HEK293 (cell line): ENCODE data around the gene ADA.

Experiments
- CTCF ChIA-PET: fragments of 350-600 bp; formaldehyde crosslinking; extraction: SDS; loops from one replicate; lab custom pipeline; 2021; ENCODE audit warnings: antibody characterized with exemption; lab: Yijun Ruan, JAX
- POLR2A ChIA-PET: fragments of 300-600 bp; formaldehyde crosslinking; extraction: SDS; loops from one replicate; lab custom pipeline; 2020; ENCODE audit warnings: antibody characterized with exemption, inconsistent platforms; lab: Yijun Ruan, JAX
- H3K27ac ChIP-seq: fragments of 200-500 bp; sonication (Bioruptor generic); 2 replicates; pipeline ENCODE4 v1.5.1; 2014; ENCODE audit warnings: low read depth, low read length, control low read depth, inconsistent platforms; ENCODE audit errors: extremely low read depth
- H3K36me3 ChIP-seq, 2 experiments: fragments of 200-500 bp in 1 of 2; sonication (Bioruptor generic) in 1 of 2; 1 replicate in 1 of 2; 2 replicates in 1 of 2; pipeline ENCODE4 v1.5.1; 2014 to 2017; ENCODE audit warnings: inconsistent platforms in 2 of 2, low read length in 2 of 2; ENCODE audit not compliant: control insufficient read depth in 2 of 2, insufficient read depth in 1 of 2
- H3K4me1 ChIP-seq: fragments of 200-500 bp; sonication (Bioruptor generic); 2 replicates; pipeline ENCODE4 v1.5.1; 2014; ENCODE audit warnings: mild to moderate bottlenecking, low read length, inconsistent platforms; ENCODE audit not compliant: control insufficient read depth, insufficient read depth
- H3K4me3 ChIP-seq: 2 replicates; pipeline ENCODE4 v1.5.1; 2011; ENCODE audit warnings: low read depth, mild to moderate bottlenecking, control low read depth, low read length, moderate library complexity
- H3K9me3 ChIP-seq: fragments of 200-500 bp; sonication (Bioruptor generic); 2 replicates; pipeline ENCODE4 v1.5.1; 2014; ENCODE audit warnings: low read depth, low read length, inconsistent platforms; ENCODE audit not compliant: control insufficient read depth, insufficient read depth
- BCL11B ChIP-seq: fragments of 450-650 bp; formaldehyde crosslinking; IDR thresholded peaks from 2 replicates; pipeline ENCODE4 v1.5.1; 2016; ENCODE audit warnings: low read depth, missing biosample characterization, missing genetic modification characterization
- SP2 ChIP-seq: fragments of 450-650 bp; formaldehyde crosslinking; IDR thresholded peaks from 2 replicates; pipeline ENCODE4 v1.5.1; 2016; ENCODE audit warnings: missing biosample characterization, missing genetic modification characterization
- TRIM28 ChIP-seq: IDR thresholded peaks from 2 replicates; pipeline ENCODE4 v1.6.1; 2011; ENCODE audit warnings: low read length, control low read depth, borderline replicate concordance
- ZBTB1 ChIP-seq: fragments of 450-650 bp; formaldehyde crosslinking; IDR thresholded peaks from 2 replicates; pipeline ENCODE4 v1.5.1; 2016; ENCODE audit warnings: missing biosample characterization, missing genetic modification characterization
- ZBTB21 ChIP-seq: fragments of 450-650 bp; formaldehyde crosslinking; IDR thresholded peaks from 2 replicates; pipeline ENCODE4 v1.5.1; 2017; ENCODE audit warnings: missing biosample characterization, missing genetic modification characterization
- ZFP41 ChIP-seq: fragments of 450-650 bp; formaldehyde crosslinking; IDR thresholded peaks from 2 replicates; pipeline ENCODE4 v1.5.1; 2016; ENCODE audit warnings: missing biosample characterization, missing genetic modification characterization, borderline replicate concordance
- ZNF10 ChIP-seq: fragments of 450-650 bp; formaldehyde crosslinking; IDR thresholded peaks from 2 replicates; pipeline ENCODE4 v1.5.1; 2017; ENCODE audit warnings: missing biosample characterization, missing genetic modification characterization
- ZNF112 ChIP-seq: fragments of 450-650 bp; formaldehyde crosslinking; IDR thresholded peaks from 2 replicates; pipeline ENCODE4 v1.5.0; 2017; ENCODE audit warnings: missing biosample characterization, missing genetic modification characterization
- ZNF121 ChIP-seq: fragments of 450-650 bp; formaldehyde crosslinking; IDR thresholded peaks from 2 replicates; pipeline ENCODE4 v1.5.1; 2016; ENCODE audit warnings: missing biosample characterization, missing genetic modification characterization
- ZNF175 ChIP-seq: fragments of 450-650 bp; formaldehyde crosslinking; IDR thresholded peaks from 2 replicates; pipeline ENCODE4 v1.5.1; 2016; ENCODE audit warnings: missing biosample characterization, missing genetic modification characterization
- ZNF366 ChIP-seq: fragments of 450-650 bp; formaldehyde crosslinking; conservative IDR thresholded peaks from 2 replicates; pipeline ENCODE4 v1.5.1; 2016; ENCODE audit warnings: missing biosample characterization, missing genetic modification characterization
- ZNF488 ChIP-seq: fragments of 450-650 bp; formaldehyde crosslinking; IDR thresholded peaks from 2 replicates; pipeline ENCODE4 v1.5.1; 2016; ENCODE audit warnings: missing biosample characterization, missing genetic modification characterization
- ZNF785 ChIP-seq: fragments of 450-650 bp; formaldehyde crosslinking; IDR thresholded peaks from 2 replicates; pipeline ENCODE4 v1.5.1; 2016; ENCODE audit warnings: missing biosample characterization, missing genetic modification characterization
- ZSCAN23 ChIP-seq: fragments of 450-650 bp; formaldehyde crosslinking; IDR thresholded peaks from 2 replicates; pipeline ENCODE4 v1.5.1; 2016; ENCODE audit warnings: missing biosample characterization, missing genetic modification characterization
- ZSCAN5A ChIP-seq: fragments of 450-650 bp; formaldehyde crosslinking; IDR thresholded peaks from 2 replicates; pipeline ENCODE4 v1.5.1; 2016; ENCODE audit warnings: missing biosample characterization, missing genetic modification characterization
- TF ChIP-seq, protein P1 (sequence below): fragments of 450-650 bp; formaldehyde crosslinking; IDR thresholded peaks from 2 replicates; pipeline ENCODE4 v1.5.0; 2017; ENCODE audit warnings: missing biosample characterization, missing genetic modification characterization, borderline replicate concordance
- TF ChIP-seq, protein P2 (sequence below): IDR thresholded peaks from 2 replicates; pipeline ENCODE4 v1.6.1; 2011; ENCODE audit warnings: mild to moderate bottlenecking, low read depth, low read length, borderline replicate concordance
- TF ChIP-seq, protein P3 (sequence below): fragments of 450-650 bp; formaldehyde crosslinking; IDR thresholded peaks from 2 replicates; pipeline ENCODE4 v1.5.1; 2016; ENCODE audit warnings: missing biosample characterization, missing genetic modification characterization, borderline replicate concordance
- TF ChIP-seq, protein P4 (sequence below): fragments of 450-650 bp; formaldehyde crosslinking; IDR thresholded peaks from 2 replicates; pipeline ENCODE4 v1.5.1; 2016; ENCODE audit warnings: missing biosample characterization, missing genetic modification characterization

ADA gene

GRCh38 chr20:44580581-44581268, 70.8 kb downstream of the ADA start:
- Histone ChIP-seq H3K4me3 (no peak overlapping the region), H3K36me3 (no peaks in the 10 kb centered on the region), H3K9me3 (no peaks in the 10 kb centered on the region), H3K4me1 (peaks cover 19% of the 10 kb centered on the region), H3K27ac (no peak overlapping the region)
- POLR2A ChIA-PET, result no interaction called here
- TF ChIP-seq TRIM28 (no peak), ZSCAN5A (tag by site-specific recombination) (no peak), ZNF175 (tag by site-specific recombination) (no peak), ZSCAN23 (tag by site-specific recombination) (no peak), ZBTB21 (tag by site-specific recombination) (no peak), ZNF366 (tag by site-specific recombination) (no peak), ZNF785 (tag by site-specific recombination) (no peak), ZFP41 (tag by site-specific recombination) (no peak), SP2 (tag by site-specific recombination) (no peak)
- TF ChIP-seq, protein P1, sequence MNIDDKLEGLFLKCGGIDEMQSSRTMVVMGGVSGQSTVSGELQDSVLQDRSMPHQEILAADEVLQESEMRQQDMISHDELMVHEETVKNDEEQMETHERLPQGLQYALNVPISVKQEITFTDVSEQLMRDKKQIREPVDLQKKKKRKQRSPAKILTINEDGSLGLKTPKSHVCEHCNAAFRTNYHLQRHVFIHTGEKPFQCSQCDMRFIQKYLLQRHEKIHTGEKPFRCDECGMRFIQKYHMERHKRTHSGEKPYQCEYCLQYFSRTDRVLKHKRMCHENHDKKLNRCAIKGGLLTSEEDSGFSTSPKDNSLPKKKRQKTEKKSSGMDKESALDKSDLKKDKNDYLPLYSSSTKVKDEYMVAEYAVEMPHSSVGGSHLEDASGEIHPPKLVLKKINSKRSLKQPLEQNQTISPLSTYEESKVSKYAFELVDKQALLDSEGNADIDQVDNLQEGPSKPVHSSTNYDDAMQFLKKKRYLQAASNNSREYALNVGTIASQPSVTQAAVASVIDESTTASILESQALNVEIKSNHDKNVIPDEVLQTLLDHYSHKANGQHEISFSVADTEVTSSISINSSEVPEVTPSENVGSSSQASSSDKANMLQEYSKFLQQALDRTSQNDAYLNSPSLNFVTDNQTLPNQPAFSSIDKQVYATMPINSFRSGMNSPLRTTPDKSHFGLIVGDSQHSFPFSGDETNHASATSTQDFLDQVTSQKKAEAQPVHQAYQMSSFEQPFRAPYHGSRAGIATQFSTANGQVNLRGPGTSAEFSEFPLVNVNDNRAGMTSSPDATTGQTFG (tag by site-specific recombination), result no peak
- TF ChIP-seq, protein P2, sequence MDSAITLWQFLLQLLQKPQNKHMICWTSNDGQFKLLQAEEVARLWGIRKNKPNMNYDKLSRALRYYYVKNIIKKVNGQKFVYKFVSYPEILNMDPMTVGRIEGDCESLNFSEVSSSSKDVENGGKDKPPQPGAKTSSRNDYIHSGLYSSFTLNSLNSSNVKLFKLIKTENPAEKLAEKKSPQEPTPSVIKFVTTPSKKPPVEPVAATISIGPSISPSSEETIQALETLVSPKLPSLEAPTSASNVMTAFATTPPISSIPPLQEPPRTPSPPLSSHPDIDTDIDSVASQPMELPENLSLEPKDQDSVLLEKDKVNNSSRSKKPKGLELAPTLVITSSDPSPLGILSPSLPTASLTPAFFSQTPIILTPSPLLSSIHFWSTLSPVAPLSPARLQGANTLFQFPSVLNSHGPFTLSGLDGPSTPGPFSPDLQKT, result no peak
- CTCF ChIA-PET, result interaction anchor here (0.6 kb wide), 1 partner anchor 27 kb away, joined by 3 read pairs; no protein-coding TSS in a partner anchor

DNA sequence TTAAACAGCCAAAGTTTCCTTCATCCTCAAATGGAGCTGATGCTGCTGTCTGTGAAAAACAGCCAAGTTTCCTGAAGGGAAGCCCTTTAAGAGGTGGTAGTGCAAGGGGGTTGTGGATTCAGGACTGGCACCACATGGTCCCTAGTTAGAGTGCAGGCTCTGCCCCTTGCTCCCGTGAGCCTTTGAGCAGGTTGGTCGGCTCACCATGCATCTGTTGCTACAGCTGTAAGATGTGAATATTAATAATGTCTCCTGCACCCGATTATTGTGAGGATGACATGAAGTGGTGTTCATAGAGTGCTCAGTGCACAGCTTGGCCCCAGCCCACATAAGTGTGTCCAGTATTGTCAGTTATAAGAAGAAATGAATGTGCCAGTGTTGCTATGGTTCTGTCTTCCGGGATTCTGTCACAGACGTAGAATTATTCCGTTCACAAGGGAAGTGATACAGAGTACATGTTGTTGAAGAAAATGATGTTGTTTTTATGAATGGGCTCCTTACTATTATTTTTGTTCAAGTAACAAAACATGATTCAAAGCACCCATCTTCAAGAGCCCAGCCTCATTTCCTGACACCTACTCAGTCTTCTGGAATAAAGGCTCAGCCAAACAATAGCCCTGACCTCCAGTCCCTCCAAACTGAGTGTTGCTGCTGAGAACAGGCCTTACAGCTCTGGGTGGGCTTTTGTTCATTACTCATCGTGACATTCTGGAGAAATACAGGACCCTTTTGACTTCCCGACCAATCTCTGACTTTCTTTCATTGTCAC, 72.0 kb downstream of the ADA start:
- Histone ChIP-seq H3K27ac (no peak overlapping the region), H3K4me1 (peaks cover 19% of the 10 kb centered on the region)
- CTCF ChIA-PET, result interaction anchor here (0.6 kb wide), 1 partner anchor 194 kb away, joined by 4 read pairs; no protein-coding TSS in a partner anchor
- TF ChIP-seq, protein P3, sequence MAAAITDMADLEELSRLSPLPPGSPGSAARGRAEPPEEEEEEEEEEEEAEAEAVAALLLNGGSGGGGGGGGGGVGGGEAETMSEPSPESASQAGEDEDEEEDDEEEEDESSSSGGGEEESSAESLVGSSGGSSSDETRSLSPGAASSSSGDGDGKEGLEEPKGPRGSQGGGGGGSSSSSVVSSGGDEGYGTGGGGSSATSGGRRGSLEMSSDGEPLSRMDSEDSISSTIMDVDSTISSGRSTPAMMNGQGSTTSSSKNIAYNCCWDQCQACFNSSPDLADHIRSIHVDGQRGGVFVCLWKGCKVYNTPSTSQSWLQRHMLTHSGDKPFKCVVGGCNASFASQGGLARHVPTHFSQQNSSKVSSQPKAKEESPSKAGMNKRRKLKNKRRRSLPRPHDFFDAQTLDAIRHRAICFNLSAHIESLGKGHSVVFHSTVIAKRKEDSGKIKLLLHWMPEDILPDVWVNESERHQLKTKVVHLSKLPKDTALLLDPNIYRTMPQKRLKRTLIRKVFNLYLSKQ (tag by site-specific recombination), result no peak
- TF ChIP-seq ZNF10 (tag by site-specific recombination) (no peak), ZNF785 (tag by site-specific recombination) (no peak), ZNF121 (tag by site-specific recombination) (no peak), ZBTB1 (tag by site-specific recombination) (no peak), ZNF112 (tag by site-specific recombination) (no peak), BCL11B (tag by site-specific recombination) (no peak), ZNF488 (tag by site-specific recombination) (no peak)
- TF ChIP-seq, protein P4, sequence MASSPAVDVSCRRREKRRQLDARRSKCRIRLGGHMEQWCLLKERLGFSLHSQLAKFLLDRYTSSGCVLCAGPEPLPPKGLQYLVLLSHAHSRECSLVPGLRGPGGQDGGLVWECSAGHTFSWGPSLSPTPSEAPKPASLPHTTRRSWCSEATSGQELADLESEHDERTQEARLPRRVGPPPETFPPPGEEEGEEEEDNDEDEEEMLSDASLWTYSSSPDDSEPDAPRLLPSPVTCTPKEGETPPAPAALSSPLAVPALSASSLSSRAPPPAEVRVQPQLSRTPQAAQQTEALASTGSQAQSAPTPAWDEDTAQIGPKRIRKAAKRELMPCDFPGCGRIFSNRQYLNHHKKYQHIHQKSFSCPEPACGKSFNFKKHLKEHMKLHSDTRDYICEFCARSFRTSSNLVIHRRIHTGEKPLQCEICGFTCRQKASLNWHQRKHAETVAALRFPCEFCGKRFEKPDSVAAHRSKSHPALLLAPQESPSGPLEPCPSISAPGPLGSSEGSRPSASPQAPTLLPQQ (tag by site-specific recombination), result no peak

More for the DNA sequence above, 72.0 kb downstream of the ADA start:
- Histone ChIP-seq H3K9me3 (no peaks in the 10 kb centered on the region), H3K4me3 (no peak overlapping the region), H3K36me3 (no peaks in the 10 kb centered on the region)
- POLR2A ChIA-PET, result no interaction called here
